SKM-1 (cell line): Measurements from ENCODE around the gene ARG2.

Experiments used
- DNase-seq: peaks from one replicate; lab custom pipeline; 2025; ENCODE audit not compliant: unreplicated experiment; lab: John Stamatoyannopoulos, UW

ARG2 gene

GRCh38 chr14:67675219-67675582 lies 55.5 kb downstream of the ARG2 start:
- DNase-seq = no peak

- DNase-seq = no peak
Measured at GRCh38 chr14:67679006-67679405, 59.3 kb downstream of the ARG2 start.

DNA sequence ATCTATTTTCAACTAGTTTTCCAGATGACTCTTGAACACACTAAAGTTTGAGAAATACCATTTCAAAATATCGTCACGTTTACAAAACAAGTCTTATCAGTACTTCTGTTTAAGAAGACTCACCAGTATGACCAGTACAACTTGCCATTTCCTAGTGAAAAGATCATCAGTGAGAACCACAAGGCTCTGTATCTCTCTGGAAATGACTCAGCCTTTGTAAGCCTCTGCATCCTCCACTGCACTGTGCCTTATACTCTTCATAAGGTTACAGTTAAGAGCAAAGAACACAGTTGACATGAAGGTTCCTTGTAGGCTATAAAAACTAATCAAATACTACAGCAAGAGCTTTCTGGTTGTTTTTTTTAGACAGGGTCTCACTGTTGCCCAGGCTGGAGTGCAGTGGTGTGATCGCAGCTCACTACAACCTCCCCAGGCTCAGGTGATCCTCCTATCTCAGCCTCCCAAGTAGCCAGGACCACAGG lies 60.4 kb downstream of the ARG2 start:
- DNase-seq = no peak

DNA sequence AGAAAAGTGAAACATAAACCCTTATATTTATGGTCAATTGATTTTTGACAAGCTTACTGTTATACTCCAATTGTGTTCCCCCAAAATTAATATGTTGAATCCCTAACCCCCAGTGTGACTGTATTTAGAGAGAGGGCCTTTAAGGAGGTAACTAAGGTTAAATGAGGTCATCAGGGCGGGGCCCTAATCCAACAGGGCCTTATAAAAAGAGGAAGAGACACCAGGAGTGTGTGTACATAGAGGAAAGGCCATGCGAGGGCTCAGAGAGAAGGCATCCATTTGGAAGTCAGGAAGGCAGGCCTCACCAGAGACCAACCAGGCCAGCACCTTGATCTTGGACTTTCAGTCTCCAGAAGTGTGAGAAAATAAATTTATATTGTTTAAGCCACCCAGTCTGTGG lies 61.2 kb downstream of the ARG2 start:
- peak; percentile 49 for DNase-seq

- DNase-seq = no peak
Measured at GRCh38 chr14:67683842-67684241, 64.1 kb downstream of the ARG2 start.

DNA sequence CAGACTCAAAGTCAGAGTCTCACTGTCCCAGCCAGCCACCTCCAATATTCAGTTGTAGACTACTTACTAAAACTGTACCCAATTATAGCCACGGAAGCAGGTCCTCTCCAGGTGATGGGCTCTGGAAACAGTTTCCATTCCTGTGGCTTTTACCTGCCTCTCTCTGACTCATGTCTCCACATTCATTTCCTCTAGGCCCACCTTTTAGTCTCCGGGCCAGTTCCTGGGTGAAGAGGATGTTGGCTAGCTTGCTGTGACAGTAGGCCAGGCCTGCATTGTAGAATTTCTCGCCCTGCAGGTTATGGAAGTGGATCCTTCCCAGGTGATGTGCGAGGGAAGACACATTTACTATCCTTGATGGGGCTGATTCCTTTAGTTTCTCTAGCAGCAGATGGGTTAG lies 70.3 kb downstream of the ARG2 start:
- DNase-seq = no peak

DNA sequence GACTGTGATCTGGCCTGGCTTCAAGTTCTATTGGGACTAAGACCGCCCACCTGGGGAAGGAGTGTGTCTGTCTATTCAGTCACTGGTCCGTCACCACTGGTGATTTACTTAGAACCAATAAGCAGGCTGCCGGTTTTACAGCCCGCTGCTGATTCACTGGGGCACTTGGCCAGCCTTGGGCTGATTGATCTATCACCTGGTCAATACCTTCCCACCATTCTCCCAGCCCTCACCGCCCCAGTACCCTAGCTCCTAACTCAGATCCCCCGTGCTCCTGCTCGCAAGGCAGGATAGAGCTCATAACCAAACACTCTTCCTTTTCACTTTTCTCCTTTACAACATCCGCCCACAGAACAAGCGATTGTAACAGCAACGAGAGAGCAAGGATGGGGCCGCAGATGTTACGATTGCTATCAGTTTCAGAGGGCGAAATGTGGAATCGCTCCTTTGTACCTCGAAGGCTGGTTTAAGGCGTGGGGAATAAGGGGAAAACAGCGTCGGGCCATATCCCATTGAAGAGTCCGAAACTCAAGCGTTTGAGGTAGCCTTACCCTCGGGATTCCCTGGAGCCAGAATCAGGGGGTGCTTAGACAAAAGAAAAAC lies 75.2 kb downstream of the ARG2 start:
- no peak for DNase-seq

DNA sequence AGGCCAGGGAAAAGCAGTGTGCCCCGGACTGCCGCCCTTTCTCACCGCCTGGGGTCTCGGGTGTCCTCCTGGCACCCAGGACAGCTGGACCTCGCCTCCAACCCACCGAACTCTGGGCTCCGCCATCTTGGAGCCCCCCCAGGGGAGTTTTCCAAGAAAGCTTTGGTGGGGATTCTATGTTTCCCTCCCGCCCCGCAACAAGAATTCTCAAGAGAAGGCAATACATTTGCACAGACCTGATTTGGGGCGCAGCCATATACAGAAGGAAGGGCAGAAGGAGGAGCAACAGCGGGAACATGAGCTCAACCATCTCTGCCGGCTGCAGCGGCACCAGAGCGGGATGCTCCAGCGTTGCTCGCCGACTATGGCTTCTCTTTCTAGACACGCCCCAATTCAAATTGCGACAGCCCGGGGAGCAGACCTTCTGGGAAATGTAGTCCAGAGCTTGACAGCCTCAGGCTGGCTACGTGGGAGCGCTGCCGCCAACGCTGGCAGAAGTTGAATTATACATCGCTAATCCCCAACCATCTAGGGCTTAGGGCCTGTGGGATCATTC lies 75.8 kb downstream of the ARG2 start, which contains the start of gene RDH11:
Gene RDH11, minus strand, starts transcription at position 371 of the 556 bp plus-strand sequence. Its CDS starts 61 bp downstream, at position 310.
- peak; percentile 33 for DNase-seq

GRCh38 chr14:67697006-67697405 lies 77.3 kb downstream of the ARG2 start:
- DNase-seq = no peak

- no peak for DNase-seq
Measured at GRCh38 chr14:67698179-67698578, 78.5 kb downstream of the ARG2 start.
